Progenitor cell of endocrine pancreas (in vitro differentiated cells): ENCODE results near the gene PODXL. TPM values are rescaled to one million over a fixed set of nuclear protein-coding genes. Genes with fewer than 3 reads are reported as not detected.

Experiments
- DNase-seq: peaks from one replicate; pipeline ENCODE4 v3.0.0; 2021; ENCODE audit warnings: low spot score; ENCODE audit not compliant: unreplicated experiment
- H3K27ac Mint-ChIP-seq: 2 replicates; pipeline ENCODE4 v1.8.0; 2021; ENCODE audit warnings: mild to moderate bottlenecking, moderate library complexity, mixed read lengths
- H3K27me3 Mint-ChIP-seq: 2 replicates; pipeline ENCODE4 v1.8.0; 2021; ENCODE audit warnings: mixed read lengths
- H3K36me3 Mint-ChIP-seq: 2 replicates; pipeline ENCODE4 v1.8.0; 2022; ENCODE audit warnings: mixed read lengths; ENCODE audit not compliant: insufficient read depth
- H3K4me1 Mint-ChIP-seq: 2 replicates; pipeline ENCODE4 v1.8.0; 2021; ENCODE audit warnings: low read depth, mixed read lengths
- H3K4me3 Mint-ChIP-seq: 2 replicates; pipeline ENCODE4 v1.8.0; 2021; ENCODE audit warnings: low read depth, mild to moderate bottlenecking, moderate library complexity, mixed read lengths
- H3K9me3 Mint-ChIP-seq: 2 replicates; pipeline ENCODE4 v1.8.0; 2021; ENCODE audit warnings: low read depth, mixed read lengths
- total RNA-seq: library from RNA; stranded (reverse); gene quantifications from 2 replicates; pipeline ENCODE4 v1.2.1, GENCODE V29; 2021
- TF ChIP-seq, protein P1 (sequence below): fragments of 200-600 bp; sonication (generic); IDR thresholded peaks from one replicate; pipeline ENCODE4 v1.5.0; 2021; ENCODE audit warnings: antibody characterized with exemption, mild to moderate bottlenecking; ENCODE audit not compliant: unreplicated experiment

PODXL gene
- total RNA-seq, 1 donor from 2014 or later, result 21.2 TPM

DNA sequence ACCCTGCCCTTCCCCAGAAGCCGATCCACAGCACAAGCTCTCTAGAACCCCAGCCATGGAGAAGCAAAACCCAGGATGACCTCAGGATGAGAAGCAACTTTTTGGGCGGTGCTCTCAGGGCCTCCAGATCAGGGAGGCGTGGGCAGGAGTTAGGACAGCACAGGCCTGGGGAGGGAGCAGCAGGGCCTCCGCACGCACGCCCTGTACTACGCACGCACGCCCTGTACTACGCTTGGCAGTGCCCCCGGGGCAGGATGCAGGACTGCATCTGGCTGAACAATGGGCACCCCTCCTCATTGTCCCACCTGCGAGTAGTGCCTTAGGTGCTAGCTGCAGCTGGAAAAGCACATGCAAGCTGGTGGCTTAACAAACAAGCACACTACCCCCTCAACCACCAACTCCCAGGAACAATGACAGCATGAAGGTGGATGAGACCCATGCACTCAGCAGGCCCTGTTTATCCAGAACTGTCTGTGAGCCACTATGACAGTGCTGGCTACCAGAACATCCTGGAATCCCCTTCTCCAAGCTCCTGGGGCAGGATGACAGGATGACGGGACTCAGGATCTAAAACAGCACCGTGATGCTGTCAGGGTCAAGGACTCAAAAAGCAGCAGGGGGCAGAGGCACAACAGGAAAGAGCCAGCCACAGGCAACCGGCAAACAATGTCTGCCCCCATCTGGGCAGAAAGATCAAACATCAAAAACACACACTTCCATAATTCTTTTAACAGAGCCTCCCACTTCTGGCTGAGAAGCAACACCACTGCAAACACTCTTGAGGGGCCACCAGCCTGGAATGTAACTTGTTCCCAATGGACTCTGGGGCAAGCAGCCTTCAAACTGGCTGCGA, 11.8 kb downstream of the PODXL start:
- Mint-ChIP-seq H3K27me3 (no peaks in the 10 kb centered on the region), H3K27ac (peak overlapping the region; percentile 29), H3K36me3 (no peaks in the 10 kb centered on the region), H3K4me3 (no peak overlapping the region), H3K4me1 (peaks cover 17% of the 10 kb centered on the region), H3K9me3 (peaks cover 3% of the 10 kb centered on the region)
- TF ChIP-seq, protein P1, sequence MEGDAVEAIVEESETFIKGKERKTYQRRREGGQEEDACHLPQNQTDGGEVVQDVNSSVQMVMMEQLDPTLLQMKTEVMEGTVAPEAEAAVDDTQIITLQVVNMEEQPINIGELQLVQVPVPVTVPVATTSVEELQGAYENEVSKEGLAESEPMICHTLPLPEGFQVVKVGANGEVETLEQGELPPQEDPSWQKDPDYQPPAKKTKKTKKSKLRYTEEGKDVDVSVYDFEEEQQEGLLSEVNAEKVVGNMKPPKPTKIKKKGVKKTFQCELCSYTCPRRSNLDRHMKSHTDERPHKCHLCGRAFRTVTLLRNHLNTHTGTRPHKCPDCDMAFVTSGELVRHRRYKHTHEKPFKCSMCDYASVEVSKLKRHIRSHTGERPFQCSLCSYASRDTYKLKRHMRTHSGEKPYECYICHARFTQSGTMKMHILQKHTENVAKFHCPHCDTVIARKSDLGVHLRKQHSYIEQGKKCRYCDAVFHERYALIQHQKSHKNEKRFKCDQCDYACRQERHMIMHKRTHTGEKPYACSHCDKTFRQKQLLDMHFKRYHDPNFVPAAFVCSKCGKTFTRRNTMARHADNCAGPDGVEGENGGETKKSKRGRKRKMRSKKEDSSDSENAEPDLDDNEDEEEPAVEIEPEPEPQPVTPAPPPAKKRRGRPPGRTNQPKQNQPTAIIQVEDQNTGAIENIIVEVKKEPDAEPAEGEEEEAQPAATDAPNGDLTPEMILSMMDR, result peak; percentile 22
- DNase-seq, result no peak

DNA sequence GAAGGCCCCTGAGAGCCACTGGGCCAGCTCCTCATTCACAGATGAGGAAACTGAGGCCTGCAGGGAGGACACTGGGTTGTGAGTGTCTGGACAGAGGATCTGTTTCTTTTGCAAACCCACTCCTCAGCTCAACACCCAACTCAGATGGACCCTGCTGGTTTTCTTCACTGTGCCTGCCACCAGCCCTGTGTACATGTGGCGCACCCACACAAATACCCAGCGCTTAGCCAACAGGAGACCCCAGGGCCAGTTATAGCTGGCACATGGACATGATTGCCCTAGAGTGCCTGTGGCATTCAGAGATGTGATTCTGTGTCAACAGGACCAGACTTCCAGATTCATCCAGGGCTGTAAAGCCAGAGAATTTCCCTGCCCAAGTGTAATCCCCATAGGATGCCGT, 12.4 kb downstream of the PODXL start:
- Mint-ChIP-seq H3K36me3 (no peaks in the 10 kb centered on the region), H3K4me1 (peaks cover 17% of the 10 kb centered on the region), H3K27ac (no peak overlapping the region), H3K27me3 (no peaks in the 10 kb centered on the region), H3K9me3 (peaks cover 3% of the 10 kb centered on the region), H3K4me3 (no peak overlapping the region)
- no peak for DNase-seq
- TF ChIP-seq, protein P1, result no peak

DNA sequence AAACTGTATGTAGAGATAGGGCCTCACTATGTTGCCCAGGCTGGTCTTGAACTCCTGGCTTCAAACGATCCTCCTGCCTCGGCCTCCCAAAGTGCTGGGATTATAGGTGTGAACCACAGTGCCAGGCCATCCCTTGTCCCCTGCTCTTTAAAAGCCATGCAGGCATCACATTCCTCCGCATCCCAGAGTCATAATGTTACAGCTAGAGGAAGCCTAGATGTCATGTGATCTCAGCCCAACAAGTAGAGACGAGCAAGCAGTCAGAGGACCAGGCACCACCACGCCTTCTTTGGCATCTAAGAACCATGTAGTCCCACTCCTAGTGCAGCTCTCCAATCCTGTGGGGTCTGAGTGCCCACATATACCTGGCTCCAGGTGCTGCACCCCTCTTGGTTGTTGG, 13.1 kb downstream of the PODXL start:
- Mint-ChIP-seq H3K9me3 (no peaks in the 10 kb centered on the region), H3K36me3 (no peaks in the 10 kb centered on the region), H3K4me3 (no peak overlapping the region), H3K27me3 (no peaks in the 10 kb centered on the region), H3K27ac (no peak overlapping the region), H3K4me1 (peaks cover 17% of the 10 kb centered on the region)
- TF ChIP-seq, protein P1, result no peak
- DNase-seq, result no peak

DNA sequence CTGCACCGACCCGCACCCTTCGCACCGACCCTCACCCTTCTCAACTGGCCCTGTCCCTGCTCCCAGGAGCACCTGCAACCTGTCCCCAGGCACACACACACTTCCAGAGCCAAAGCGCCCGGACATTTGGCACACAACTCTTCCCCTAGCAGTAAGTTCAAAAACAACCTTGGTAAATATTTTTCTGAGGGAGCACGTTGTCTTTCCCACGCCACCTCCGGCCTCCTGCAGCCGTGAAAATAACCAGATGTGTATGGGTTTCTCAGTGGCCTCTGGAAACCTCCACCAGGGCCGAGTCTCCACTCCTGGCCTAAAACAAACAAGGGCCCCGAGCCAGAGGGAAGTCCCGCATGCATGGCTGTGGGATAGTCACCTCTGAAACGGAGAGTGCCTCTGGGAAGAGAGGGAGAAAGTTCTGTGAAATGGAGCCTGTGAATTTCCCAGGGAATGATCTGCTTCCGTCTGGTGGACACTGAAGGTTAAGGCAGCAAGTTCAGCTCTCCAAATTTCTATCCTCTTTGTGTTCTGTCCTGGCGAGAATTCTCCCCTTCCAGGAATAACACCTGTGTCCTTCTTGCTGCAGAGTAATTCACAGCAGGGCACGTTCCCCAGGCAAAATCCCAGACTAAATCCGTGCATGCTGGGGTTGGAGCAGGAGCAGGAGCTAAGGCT, 15.8 kb downstream of the PODXL start:
- Mint-ChIP-seq H3K4me3 (no peak overlapping the region), H3K9me3 (no peaks in the 10 kb centered on the region), H3K27me3 (no peaks in the 10 kb centered on the region), H3K27ac (peak overlapping the region; percentile 84), H3K4me1 (peaks cover 15% of the 10 kb centered on the region), H3K36me3 (no peaks in the 10 kb centered on the region)
- no peak for DNase-seq
- TF ChIP-seq, protein P1, result peak; percentile 20

DNA sequence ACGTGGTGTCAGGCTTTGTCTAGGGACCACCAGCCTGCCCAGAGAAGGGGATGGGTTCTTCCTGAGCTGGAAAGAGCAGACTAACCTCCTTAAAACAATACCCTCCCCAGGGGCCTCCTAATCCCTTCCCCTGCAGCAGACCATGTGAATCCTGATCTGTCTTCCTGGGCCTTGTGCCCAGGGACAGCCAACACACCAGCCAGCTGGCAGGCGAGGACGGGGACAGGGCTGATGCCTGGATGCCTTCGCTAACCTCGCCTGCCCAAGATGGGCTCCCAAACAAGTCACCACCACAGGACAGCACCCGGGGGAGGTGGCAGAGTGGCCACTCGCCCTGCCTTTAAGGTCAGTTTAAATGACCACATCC, 17.6 kb downstream of the PODXL start:
- Mint-ChIP-seq H3K4me1 (peaks cover 13% of the 10 kb centered on the region), H3K4me3 (no peak overlapping the region), H3K36me3 (no peaks in the 10 kb centered on the region), H3K27me3 (no peaks in the 10 kb centered on the region), H3K27ac (no peak overlapping the region), H3K9me3 (no peaks in the 10 kb centered on the region)
- no peak for DNase-seq
- TF ChIP-seq, protein P1, result no peak
